Left hindlimb (tissue), 1 donor: ENCODE data around the gene SPAG9.

Source experiments
- DNase-seq: peaks from one replicate; pipeline ENCODE4 v3.0.0-alpha.2; 2018

SPAG9 gene

DNA sequence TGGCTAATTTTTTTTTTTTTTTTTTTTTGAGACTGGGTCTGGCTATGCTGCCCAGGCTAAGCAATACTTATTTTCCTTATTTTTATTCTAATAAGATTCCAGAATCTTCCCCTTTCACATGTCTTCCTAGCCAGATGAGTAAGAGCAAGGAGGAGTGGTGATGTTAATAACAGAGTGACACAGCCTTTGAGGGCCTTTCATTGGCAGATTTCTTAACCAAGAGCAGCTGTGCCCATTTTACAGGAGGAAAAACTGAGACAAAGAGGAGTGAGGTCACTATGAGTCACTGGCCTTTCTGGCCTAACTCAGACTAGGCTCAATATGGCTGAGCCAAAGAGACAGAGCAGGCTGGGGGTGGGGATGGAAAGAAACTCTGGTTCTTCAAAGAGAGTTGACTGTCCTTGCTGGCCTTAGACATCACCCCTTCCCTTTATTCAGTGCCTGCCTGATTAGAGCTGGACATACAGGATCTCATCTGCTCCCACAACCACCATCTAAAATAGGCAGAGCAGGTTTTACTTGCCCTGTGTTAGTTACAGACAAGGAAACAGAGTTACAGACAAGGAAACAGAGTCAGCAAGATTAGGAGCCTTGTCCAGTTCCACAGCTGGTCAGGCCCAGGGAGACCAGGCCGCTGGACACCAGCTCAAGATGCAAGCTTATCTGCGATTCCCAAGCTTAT is 204.5 kb downstream of the SPAG9 start:
- no peak for DNase-seq

DNA sequence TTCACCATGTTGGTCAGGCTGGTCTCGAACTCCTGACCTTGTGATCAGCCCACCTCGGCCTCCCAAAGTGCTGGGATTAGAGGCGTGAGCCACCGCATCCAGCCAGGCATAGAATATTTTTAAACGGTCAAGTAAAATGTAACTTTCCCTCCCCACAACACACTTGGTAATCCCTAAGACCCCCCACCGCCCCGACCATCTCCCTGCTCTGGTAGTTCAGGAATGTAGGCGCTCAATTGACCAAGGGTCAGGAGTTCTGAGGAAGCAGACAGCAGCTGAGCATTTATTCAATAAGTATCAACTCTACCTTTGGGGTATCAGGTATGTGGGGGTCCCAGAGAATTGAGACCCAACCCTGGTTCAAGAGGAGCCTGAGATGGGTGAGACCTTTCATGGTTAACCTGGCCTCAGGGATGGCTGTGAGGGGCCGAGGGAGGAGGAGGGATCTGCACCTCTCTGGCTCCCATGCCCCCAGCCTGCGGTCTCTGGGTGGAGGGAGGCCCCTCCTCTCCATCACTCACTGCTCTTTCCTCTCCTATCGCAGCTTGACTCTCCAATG is 206.1 kb downstream of the SPAG9 start:
- no peak for DNase-seq

DNA sequence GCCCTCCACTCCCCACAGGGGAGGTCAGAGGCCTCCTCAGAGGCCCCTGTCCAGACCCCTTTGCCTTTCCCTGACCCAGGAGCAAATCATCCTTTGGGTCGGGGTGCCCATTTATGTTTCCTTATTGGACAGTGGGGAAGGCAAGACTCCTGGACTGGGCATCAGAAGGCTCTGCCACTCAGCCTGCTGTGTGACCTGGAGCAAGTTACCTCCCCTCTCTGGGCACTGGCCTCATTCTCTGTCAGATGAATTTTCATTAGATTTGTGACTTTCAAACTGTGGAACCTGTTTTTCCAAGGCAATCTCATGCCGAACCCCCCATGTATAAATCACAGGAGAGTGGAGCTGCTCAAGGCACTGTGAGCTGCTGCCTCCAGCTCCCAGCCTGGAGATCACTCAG is 207.5 kb downstream of the SPAG9 start:
- no peak for DNase-seq
